Keratinocyte (primary cell): Measurements from ENCODE around the gene TAF6. TPM values are rescaled to one million over a fixed set of nuclear protein-coding genes. Genes with fewer than 3 reads are reported as not detected.

Experiments used
- DNase-seq: peaks from one replicate; pipeline ENCODE4 v3.0.0-alpha.2; 2011; ENCODE audit warnings: low read depth, missing footprints, low spot score
- FAIRE-seq: peaks from 2 replicates; lab custom pipeline; 2011; peaks lifted over from hg19 to GRCh38; lab: Jason Lieb, UNC
- H2AFZ ChIP-seq: 2 replicates; pipeline ENCODE4 v1.6.0; 2012; ENCODE audit warnings: low read length, control low read depth, inconsistent platforms; ENCODE audit not compliant: control insufficient read depth
- H3K27ac ChIP-seq: 2 replicates; pipeline ENCODE4 v1.5.1; 2011; ENCODE audit warnings: low read length; ENCODE audit not compliant: control insufficient read depth, insufficient read depth
- H3K27me3 ChIP-seq: 3 replicates; pipeline ENCODE4 v1.6.0; 2011; ENCODE audit warnings: low read length; ENCODE audit not compliant: control insufficient read depth, insufficient read depth; ENCODE audit errors: extremely low read depth
- H3K36me3 ChIP-seq, 2 experiments: 2 replicates in 1 of 2; 3 replicates in 1 of 2; pipeline ENCODE4 v1.5.1; 2011; ENCODE audit warnings: low read length in 2 of 2, mild to moderate bottlenecking in 1 of 2; ENCODE audit not compliant: control insufficient read depth in 2 of 2, insufficient read depth in 2 of 2; ENCODE audit errors: extremely low read depth in 1 of 2
- H3K4me1 ChIP-seq: 3 replicates; pipeline ENCODE4 v1.5.1; 2011; ENCODE audit warnings: low read length; ENCODE audit not compliant: control insufficient read depth, insufficient read depth; ENCODE audit errors: extremely low read depth
- H3K4me2 ChIP-seq: 3 replicates; pipeline ENCODE4 v1.6.0; 2011; ENCODE audit warnings: low read depth, low read length; ENCODE audit not compliant: control insufficient read depth, insufficient read depth; ENCODE audit errors: extremely low read depth
- H3K4me3 ChIP-seq, 3 experiments: fragments of 200-600 bp in 1 of 3; sonication (generic) in 1 of 3; 2 replicates in 2 of 3; 3 replicates in 1 of 3; pipeline ENCODE4 v1.5.1; 2011 to 2016; ENCODE audit warnings: low read length in 3 of 3, mild to moderate bottlenecking in 3 of 3, control low read depth in 2 of 3, inconsistent platforms in 1 of 3, low read depth in 1 of 3, mixed read lengths in 1 of 3, mixed run types in 1 of 3, moderate library complexity in 1 of 3; ENCODE audit not compliant: control insufficient read depth in 2 of 3, insufficient read depth in 2 of 3; ENCODE audit errors: extremely low read depth in 1 of 3
- H3K79me2 ChIP-seq: 2 replicates; pipeline ENCODE4 v1.6.0; 2012; ENCODE audit warnings: low read length; ENCODE audit not compliant: control insufficient read depth, insufficient read depth
- H3K9ac ChIP-seq: 3 replicates; pipeline ENCODE4 v1.6.0; 2011; ENCODE audit warnings: low read length; ENCODE audit not compliant: control insufficient read depth, insufficient read depth; ENCODE audit errors: extremely low read depth
- H3K9me1 ChIP-seq: 3 replicates; pipeline ENCODE4 v1.6.0; 2011; ENCODE audit warnings: low read length; ENCODE audit not compliant: control insufficient read depth, insufficient read depth; ENCODE audit errors: extremely low read depth
- H3K9me3 ChIP-seq: 2 replicates; pipeline ENCODE4 v1.5.1; 2012; ENCODE audit warnings: low read depth, low read length; ENCODE audit not compliant: control insufficient read depth
- H4K20me1 ChIP-seq: 3 replicates; pipeline ENCODE4 v1.6.0; 2011; ENCODE audit warnings: low read length; ENCODE audit not compliant: control insufficient read depth, insufficient read depth; ENCODE audit errors: extremely low read depth
- EZH2 ChIP-seq: IDR thresholded peaks from one replicate; pipeline ENCODE4 v1.6.1; 2012; ENCODE audit warnings: inconsistent platforms, mild to moderate bottlenecking, low read length, moderate library complexity
- dilution Hi-C: fragments of 300-500 bp; cut with MboI; formaldehyde crosslinking; loops from one replicate; pipeline ENCODE4 v1.7.0; 2020; ENCODE audit warnings: low sequenced_read_pairs; ENCODE audit not compliant: extremely low pct_ligation_motif_present
- polyA plus RNA-seq, 5 experiments: library from polyadenylated mRNA; depleted of rRNA in 3 of 5; stranded (reverse) in 3 of 5; stranded (forward) in 1 of 5; unstranded in 1 of 5; fragments of >200 nt; gene quantifications; 1 replicate in 1 of 5; 2 replicates in 3 of 5; 3 replicates in 1 of 5; pipeline versions ENCODE4 v1.2.1 to v1.2.3, GENCODE V29; 2011 to 2012; ENCODE audit warnings: missing spikeins in 2 of 5, low read depth in 1 of 5, low replicate concordance in 1 of 5
- TF ChIP-seq, protein P1 (sequence below), 3 experiments: IDR thresholded peaks in 1 of 3; conservative IDR thresholded peaks in 1 of 3; optimal IDR thresholded peaks in 1 of 3; 2 replicates in 2 of 3; 3 replicates in 1 of 3; pipeline versions ENCODE3 to v1.5.1; 2011; ENCODE audit warnings: low read length in 3 of 3, mild to moderate bottlenecking in 3 of 3, moderate library complexity in 2 of 3, control low read depth in 1 of 3, inconsistent platforms in 1 of 3; ENCODE audit not compliant: insufficient read depth in 2 of 3; ENCODE audit errors: extremely low read depth in 1 of 3

TAF6 gene
- polyA plus RNA-seq, 1 donor (not counting 4 experiments of a cell fraction or from before 2014, with no cell fraction given): 7.6 TPM

DNA sequence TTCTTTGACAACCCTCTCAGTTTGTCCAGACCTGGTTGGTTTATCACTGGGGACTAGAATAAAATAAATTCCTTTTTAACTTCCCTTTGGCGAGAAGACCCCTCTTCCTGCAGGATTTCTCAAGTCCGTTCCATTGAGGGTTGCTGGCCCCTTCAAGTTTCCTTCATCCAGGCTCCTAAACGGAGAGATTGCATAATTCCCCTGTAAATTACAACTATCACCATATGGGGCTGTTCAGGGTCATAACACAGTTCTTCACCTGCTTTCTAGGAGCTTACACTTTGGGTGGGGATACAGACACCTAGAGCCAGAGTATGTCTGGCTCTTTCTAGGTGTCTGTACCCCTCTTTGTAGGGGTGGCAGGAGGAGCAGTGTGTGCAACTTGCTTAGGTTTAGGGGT is 33.6 kb downstream of the TAF6 start:
- dilution Hi-C loops: no loop called here
- Histone ChIP-seq H3K4me2 (no peak overlapping the region), H3K9ac (no peak overlapping the region), H3K36me3 (peaks cover 2 to 3% of the 10 kb centered on the region in 2 experiments), H2AFZ (no peak overlapping the region), H4K20me1 (no peaks in the 10 kb centered on the region), H3K9me3 (no peaks in the 10 kb centered on the region), H3K9me1 (no peaks in the 10 kb centered on the region), H3K27me3 (no peaks in the 10 kb centered on the region), H3K4me3 (no peak overlapping the region), H3K4me1 (peaks cover 34% of the 10 kb centered on the region), H3K27ac (no peak overlapping the region), H3K79me2 (peaks cover 23% of the 10 kb centered on the region)
- TF ChIP-seq EZH2: no peak
- TF ChIP-seq, protein P1, sequence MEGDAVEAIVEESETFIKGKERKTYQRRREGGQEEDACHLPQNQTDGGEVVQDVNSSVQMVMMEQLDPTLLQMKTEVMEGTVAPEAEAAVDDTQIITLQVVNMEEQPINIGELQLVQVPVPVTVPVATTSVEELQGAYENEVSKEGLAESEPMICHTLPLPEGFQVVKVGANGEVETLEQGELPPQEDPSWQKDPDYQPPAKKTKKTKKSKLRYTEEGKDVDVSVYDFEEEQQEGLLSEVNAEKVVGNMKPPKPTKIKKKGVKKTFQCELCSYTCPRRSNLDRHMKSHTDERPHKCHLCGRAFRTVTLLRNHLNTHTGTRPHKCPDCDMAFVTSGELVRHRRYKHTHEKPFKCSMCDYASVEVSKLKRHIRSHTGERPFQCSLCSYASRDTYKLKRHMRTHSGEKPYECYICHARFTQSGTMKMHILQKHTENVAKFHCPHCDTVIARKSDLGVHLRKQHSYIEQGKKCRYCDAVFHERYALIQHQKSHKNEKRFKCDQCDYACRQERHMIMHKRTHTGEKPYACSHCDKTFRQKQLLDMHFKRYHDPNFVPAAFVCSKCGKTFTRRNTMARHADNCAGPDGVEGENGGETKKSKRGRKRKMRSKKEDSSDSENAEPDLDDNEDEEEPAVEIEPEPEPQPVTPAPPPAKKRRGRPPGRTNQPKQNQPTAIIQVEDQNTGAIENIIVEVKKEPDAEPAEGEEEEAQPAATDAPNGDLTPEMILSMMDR (optimal IDR thresholded peaks at IDR 0.05 in 1 of 3, IDR thresholded peaks at IDR 0.05 in 1 of 3, conservative IDR thresholded peaks at IDR 0.05 in 1 of 3; ENCODE audit: extremely low read depth in 1 of 3, insufficient read depth in 2 of 3, low read length in 3 of 3): no peak
- FAIRE-seq (no peak), DNase-seq (no peak)

DNA sequence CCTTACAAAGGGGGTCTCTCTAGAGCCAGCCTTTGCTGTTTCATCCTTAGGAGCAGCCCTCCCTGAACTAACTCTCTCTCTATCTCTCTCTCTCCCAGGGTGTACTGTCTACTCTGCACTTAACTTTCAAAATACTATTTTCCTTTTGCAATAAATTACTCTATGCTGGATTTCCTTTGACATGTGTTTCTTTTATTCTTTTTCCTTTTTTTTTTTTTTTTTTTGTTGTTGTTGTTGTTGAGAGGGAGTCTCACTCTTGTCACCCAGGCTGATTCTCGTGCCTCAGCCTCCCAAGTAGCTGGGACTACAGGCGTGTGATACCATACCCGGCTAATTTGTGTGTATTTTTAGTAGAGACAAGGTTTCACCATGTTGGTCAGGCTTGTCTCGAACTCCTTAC is 36.2 kb downstream of the TAF6 start:
- Histone ChIP-seq H3K4me1 (peaks cover 29% of the 10 kb centered on the region), H4K20me1 (no peaks in the 10 kb centered on the region), H3K9me1 (no peaks in the 10 kb centered on the region), H3K79me2 (peaks cover 35% of the 10 kb centered on the region), H2AFZ (no peak overlapping the region), H3K4me2 (no peak overlapping the region), H3K27ac (no peak overlapping the region), H3K9ac (no peak overlapping the region), H3K9me3 (no peaks in the 10 kb centered on the region), H3K27me3 (no peaks in the 10 kb centered on the region), H3K36me3 (peaks cover 8 to 13% of the 10 kb centered on the region in 2 experiments), H3K4me3 (no peak overlapping the region)
- DNase-seq (no peak), FAIRE-seq (no peak)
- TF ChIP-seq, protein P1 (optimal IDR thresholded peaks at IDR 0.05 in 1 of 3, IDR thresholded peaks at IDR 0.05 in 1 of 3, conservative IDR thresholded peaks at IDR 0.05 in 1 of 3; ENCODE audit: extremely low read depth in 1 of 3, insufficient read depth in 2 of 3, low read length in 3 of 3): no peak
- no peak for TF ChIP-seq EZH2
- dilution Hi-C loops: no loop called here
